D721Med (cell line): ENCODE data around the gene LAMA3.

ENCODE experiments used
- DNase-seq: peaks from one replicate; pipeline ENCODE4 v3.0.0; 2011; ENCODE audit warnings: low spot score; ENCODE audit not compliant: insufficient read length
- FAIRE-seq: peaks from 2 replicates; lab custom pipeline; 2011; peaks lifted over from hg19 to GRCh38; lab: Jason Lieb, UNC
- TF ChIP-seq, protein P1 (sequence below): IDR thresholded peaks from 2 replicates; pipeline ENCODE4 v1.5.1; 2012; ENCODE audit warnings: mild to moderate bottlenecking, control low read depth; ENCODE audit not compliant: insufficient read depth; ENCODE audit errors: missing control alignments

Gene LAMA3

DNA sequence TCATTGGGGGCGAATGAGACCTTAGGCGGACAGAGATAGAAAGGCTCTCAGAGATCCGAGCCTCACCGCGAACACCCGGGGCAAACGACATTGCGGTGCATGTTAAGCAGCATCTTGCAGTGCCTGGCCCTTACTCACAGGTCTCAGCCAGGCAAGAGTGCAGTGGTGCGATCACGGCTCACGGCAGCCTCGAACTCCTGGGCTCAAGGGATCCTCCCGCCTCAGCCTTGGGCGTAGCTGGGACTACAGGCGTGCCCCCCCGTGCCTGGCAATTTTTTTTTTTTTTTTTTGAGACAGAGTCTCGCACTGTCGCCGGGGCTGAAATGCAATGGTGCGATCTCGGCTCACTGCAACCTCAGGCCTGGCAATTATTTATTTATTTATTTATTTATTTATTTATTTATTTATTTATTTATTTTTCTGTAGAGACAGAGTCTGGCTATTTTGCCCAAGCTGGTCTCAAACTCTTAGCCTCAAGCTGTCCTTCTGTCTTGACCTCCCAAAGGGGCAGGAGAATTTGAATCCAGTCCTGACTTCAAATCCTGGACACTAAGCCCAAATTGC, 1.3 kb downstream of the LAMA3 start:
- no peak for FAIRE-seq
- TF ChIP-seq, protein P1, sequence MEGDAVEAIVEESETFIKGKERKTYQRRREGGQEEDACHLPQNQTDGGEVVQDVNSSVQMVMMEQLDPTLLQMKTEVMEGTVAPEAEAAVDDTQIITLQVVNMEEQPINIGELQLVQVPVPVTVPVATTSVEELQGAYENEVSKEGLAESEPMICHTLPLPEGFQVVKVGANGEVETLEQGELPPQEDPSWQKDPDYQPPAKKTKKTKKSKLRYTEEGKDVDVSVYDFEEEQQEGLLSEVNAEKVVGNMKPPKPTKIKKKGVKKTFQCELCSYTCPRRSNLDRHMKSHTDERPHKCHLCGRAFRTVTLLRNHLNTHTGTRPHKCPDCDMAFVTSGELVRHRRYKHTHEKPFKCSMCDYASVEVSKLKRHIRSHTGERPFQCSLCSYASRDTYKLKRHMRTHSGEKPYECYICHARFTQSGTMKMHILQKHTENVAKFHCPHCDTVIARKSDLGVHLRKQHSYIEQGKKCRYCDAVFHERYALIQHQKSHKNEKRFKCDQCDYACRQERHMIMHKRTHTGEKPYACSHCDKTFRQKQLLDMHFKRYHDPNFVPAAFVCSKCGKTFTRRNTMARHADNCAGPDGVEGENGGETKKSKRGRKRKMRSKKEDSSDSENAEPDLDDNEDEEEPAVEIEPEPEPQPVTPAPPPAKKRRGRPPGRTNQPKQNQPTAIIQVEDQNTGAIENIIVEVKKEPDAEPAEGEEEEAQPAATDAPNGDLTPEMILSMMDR = no peak
- DNase-seq = no peak

DNA sequence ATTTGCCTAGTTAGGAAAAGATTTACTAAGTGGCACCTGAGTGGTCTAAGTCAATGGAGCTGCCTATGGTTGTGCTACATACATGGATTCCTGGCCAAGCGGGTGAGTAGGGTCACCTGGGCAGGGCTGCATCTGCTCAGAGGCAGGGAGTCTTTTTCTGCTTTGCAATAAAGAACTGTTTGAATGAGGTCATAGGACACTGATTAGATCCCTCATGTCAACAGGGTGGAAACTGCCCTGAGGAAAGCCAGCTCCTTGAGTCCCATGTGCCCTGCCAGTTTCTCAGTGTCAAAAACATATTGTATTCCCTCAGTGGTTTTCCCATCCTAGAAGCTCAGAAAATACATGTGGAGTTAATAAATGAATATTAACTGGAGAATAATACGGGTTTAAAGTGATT, 4.6 kb downstream of the LAMA3 start:
- FAIRE-seq (no peak), DNase-seq (no peak)
- TF ChIP-seq, protein P1 = no peak

DNA sequence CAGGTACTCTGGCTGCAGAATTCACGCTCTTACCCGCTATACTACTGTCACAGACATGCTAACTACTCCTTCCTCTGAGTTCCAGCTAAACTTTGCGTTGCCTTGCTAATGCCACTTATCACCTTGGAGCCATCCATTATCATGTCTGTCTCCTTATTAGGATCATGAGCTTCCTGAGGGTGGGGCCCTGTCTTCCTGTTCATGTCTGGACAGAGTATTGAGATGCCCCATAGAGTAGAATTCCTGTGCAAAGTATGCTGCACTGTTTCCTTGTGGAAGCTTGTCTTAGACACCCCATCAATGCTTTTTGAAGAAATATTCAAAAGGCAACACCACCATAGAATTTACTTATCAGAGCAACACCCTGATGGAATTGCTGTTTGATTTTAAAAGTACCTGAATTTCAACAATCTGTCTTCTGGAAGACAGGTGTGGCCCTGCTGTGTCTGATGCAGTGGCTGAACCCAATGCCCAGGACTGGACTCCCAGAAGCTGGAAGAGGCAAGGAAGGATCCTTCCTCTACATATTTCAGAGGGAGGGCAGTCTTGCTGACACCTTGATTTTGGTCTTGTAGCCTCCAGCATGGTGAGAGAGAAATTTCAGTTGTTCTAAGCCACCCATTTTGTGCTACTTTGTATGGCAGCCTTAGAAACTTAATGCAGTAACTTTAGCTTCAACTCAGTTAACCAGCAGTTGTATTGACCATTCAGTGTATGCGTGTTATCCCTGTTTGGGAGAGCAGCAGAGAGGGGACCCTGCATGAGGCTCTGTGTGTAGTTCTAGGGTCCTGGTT, 5.6 kb downstream of the LAMA3 start:
- DNase-seq (no peak), FAIRE-seq (peak; percentile 38)
- TF ChIP-seq, protein P1 = no peak

DNA sequence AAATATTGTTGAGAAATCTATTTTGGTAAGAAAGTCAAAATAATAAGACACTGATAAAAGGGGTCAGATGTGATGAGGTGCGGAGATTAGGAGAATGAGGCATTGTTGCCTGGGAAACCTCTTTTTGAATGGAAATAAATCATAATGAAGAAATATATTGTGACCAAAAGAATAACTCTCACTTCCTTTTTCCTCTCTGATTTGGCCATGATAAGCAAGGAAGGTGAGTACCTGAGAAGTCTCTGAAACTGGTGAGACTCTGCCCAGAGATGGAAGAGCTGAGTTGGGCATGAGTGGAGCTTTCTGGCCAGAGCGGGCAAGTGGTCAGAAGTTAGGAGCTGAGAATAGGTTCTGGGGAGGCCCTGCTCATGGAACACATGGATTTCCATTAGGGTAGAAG, 11.8 kb downstream of the LAMA3 start:
- FAIRE-seq (no peak), DNase-seq (no peak)

DNA sequence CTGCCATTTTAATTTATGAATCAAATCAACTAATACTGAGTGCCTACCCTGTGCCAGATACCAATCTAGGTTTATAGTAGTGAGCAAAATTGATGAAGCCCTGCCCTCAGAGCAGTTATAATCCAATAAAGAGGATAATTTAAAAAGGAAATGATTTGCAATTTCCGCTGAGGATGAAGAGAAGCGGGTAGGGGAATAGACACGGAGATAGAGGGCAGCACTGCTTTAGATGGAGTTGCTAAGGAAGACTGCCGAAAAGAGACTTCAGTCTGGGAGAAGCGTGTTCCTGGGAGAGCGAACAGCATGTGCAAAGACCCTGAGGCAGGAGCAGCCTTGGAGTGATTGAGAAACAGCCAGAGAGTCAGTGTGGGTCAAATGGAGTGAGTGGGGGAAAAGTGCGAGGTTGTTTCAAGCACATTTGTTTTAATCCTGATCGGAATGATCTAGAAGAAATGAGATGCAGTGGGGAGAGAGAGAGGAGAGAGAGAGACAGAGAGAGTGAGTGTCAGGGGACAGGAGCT, 12.4 kb downstream of the LAMA3 start:
- DNase-seq = no peak
- TF ChIP-seq, protein P1 = no peak
- FAIRE-seq = no peak

More for the DNA sequence above, 11.8 kb downstream of the LAMA3 start:
- TF ChIP-seq, protein P1 = no peak

DNA sequence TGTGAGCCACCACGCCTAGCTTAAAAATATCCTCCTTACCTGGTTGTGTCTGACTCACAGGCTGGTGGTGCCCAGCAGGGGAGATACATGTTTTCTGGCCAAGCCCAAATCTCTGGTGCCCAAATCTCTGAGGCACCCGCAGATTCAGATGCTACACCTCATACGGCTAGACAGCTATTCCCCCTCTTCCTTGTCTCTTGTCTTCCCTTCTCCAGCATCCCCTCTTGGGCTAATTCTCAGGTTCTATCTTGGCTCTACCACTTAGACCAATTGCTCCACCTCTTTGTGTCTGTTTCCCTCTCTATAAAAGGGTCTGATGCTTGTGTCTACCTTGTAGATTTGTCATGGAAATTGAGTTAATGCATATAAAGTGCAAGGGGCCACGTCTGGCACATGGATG, 13.4 kb downstream of the LAMA3 start:
- DNase-seq = no peak
- FAIRE-seq = no peak
- TF ChIP-seq, protein P1 = no peak
